Hepatocyte (in vitro differentiated cells): ENCODE measurements around the gene GPR3. TPM values are rescaled to one million over a fixed set of nuclear protein-coding genes. Genes with fewer than 3 reads are reported as not detected.

Experiments
- DNase-seq: peaks from one replicate; pipeline ENCODE4 v3.0.0-alpha.2; 2016; ENCODE audit warnings: low spot score
- H2AFZ ChIP-seq: fragments of 200-600 bp; sonication (generic); 2 replicates; pipeline ENCODE4 v1.6.0; 2016; ENCODE audit warnings: antibody characterized with exemption, mild to moderate bottlenecking
- H3K27ac ChIP-seq: fragments of 200-600 bp; sonication (generic); 2 replicates; pipeline ENCODE4 v1.5.1; 2016; ENCODE audit warnings: mild to moderate bottlenecking
- H3K27me3 ChIP-seq: fragments of 200-600 bp; sonication (generic); 2 replicates; pipeline ENCODE4 v1.6.1; 2016
- H3K36me3 ChIP-seq: fragments of 200-600 bp; sonication (generic); replicated peaks from 2 replicates; pipeline ENCODE4 v1.5.1; 2016; ENCODE audit warnings: low read depth; ENCODE audit not compliant: insufficient read depth
- H3K4me1 ChIP-seq: fragments of 200-600 bp; sonication (generic); 2 replicates; pipeline ENCODE4 v1.5.1; 2016; ENCODE audit warnings: mild to moderate bottlenecking, moderate library complexity; ENCODE audit not compliant: insufficient read depth
- H3K4me2 ChIP-seq: fragments of 200-600 bp; sonication (generic); 2 replicates; pipeline ENCODE4 v1.6.0; 2016
- H3K4me3 ChIP-seq: fragments of 200-600 bp; sonication (generic); 2 replicates; pipeline ENCODE4 v1.5.1; 2016; ENCODE audit warnings: mild to moderate bottlenecking
- H3K79me2 ChIP-seq: fragments of 200-600 bp; sonication (generic); 2 replicates; pipeline ENCODE4 v1.6.0; 2017; ENCODE audit warnings: mild to moderate bottlenecking
- H3K9me2 ChIP-seq: fragments of 200-600 bp; sonication (generic); replicated peaks from 2 replicates; pipeline ENCODE4 v1.6.0; 2017; ENCODE audit warnings: mild to moderate bottlenecking; ENCODE audit not compliant: insufficient read depth
- H3K9me3 ChIP-seq: fragments of 200-600 bp; sonication (generic); 2 replicates; pipeline ENCODE4 v1.5.1; 2016; ENCODE audit warnings: low read depth, mild to moderate bottlenecking
- H4K20me1 ChIP-seq: fragments of 200-600 bp; sonication (generic); 2 replicates; pipeline ENCODE4 v1.6.0; 2016; ENCODE audit warnings: mild to moderate bottlenecking; ENCODE audit not compliant: insufficient read depth, poor library complexity, severe bottlenecking
- EZH2 ChIP-seq: fragments of 200-600 bp; sonication (generic); IDR thresholded peaks from 2 replicates; pipeline ENCODE4 v1.6.1; 2016; ENCODE audit warnings: antibody characterized with exemption, mild to moderate bottlenecking, borderline replicate concordance
- EZH2phosphoT487 ChIP-seq: fragments of 200-600 bp; sonication (generic); IDR thresholded peaks from one replicate; pipeline ENCODE4 v1.6.1; 2018; ENCODE audit warnings: antibody characterized with exemption, mild to moderate bottlenecking, low read depth, moderate library complexity; ENCODE audit not compliant: unreplicated experiment, severe bottlenecking
- WGBS: methylation state at CpG from one replicate; pipeline ENCODE4 v1.1.6; 2016; ENCODE audit warnings: low lambda C conversion rate; ENCODE audit errors: missing lambda C conversion rate; 5-methylcytosine and 5-hydroxymethylcytosine counted together
- polyA plus RNA-seq: library from polyadenylated mRNA; unstranded; fragments of >200 nt; fragmentation: Nextera tagmentation; extraction: Ambion mirVana; gene quantifications from 2 replicates; pipeline ENCODE4 v1.2.1, GENCODE V29; 2016
- total RNA-seq: library from RNA; depleted of rRNA; stranded (reverse); fragments of >200 nt; gene quantifications from 2 replicates; pipeline ENCODE4 v1.2.3, GENCODE V29; 2014
- TF ChIP-seq, protein P1 (sequence below): fragments of 200-600 bp; sonication (generic); IDR thresholded peaks from 2 replicates; pipeline ENCODE4 v1.5.1; 2016; ENCODE audit warnings: antibody characterized with exemption, mild to moderate bottlenecking; ENCODE audit not compliant: poor library complexity

Gene GPR3
- total and polyA plus RNA-seq, 2 experiments from 2014 or later, result 0.47 to 2.2 TPM

GRCh38 chr1:27380766-27381733 lies 11.4 kb upstream of the GPR3 start:
- Histone ChIP-seq H3K36me3 (no peaks in the 10 kb centered on the region), H4K20me1 (no peaks in the 10 kb centered on the region), H3K4me2 (no peak overlapping the region), H3K9me3 (no peaks in the 10 kb centered on the region), H3K79me2 (no peaks in the 10 kb centered on the region), H3K27me3 (no peaks in the 10 kb centered on the region), H3K9me2 (no peaks in the 10 kb centered on the region), H3K4me1 (no peaks in the 10 kb centered on the region), H3K4me3 (no peak overlapping the region), H3K27ac (no peak overlapping the region), H2AFZ (no peak overlapping the region)
- 84% methylated on average over 12 of the region's 12 CpGs for WGBS
- TF ChIP-seq, protein P1, sequence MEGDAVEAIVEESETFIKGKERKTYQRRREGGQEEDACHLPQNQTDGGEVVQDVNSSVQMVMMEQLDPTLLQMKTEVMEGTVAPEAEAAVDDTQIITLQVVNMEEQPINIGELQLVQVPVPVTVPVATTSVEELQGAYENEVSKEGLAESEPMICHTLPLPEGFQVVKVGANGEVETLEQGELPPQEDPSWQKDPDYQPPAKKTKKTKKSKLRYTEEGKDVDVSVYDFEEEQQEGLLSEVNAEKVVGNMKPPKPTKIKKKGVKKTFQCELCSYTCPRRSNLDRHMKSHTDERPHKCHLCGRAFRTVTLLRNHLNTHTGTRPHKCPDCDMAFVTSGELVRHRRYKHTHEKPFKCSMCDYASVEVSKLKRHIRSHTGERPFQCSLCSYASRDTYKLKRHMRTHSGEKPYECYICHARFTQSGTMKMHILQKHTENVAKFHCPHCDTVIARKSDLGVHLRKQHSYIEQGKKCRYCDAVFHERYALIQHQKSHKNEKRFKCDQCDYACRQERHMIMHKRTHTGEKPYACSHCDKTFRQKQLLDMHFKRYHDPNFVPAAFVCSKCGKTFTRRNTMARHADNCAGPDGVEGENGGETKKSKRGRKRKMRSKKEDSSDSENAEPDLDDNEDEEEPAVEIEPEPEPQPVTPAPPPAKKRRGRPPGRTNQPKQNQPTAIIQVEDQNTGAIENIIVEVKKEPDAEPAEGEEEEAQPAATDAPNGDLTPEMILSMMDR, result no peak
- TF ChIP-seq EZH2 (no peak), EZH2phosphoT487 (no peak)
- no peak for DNase-seq

DNA sequence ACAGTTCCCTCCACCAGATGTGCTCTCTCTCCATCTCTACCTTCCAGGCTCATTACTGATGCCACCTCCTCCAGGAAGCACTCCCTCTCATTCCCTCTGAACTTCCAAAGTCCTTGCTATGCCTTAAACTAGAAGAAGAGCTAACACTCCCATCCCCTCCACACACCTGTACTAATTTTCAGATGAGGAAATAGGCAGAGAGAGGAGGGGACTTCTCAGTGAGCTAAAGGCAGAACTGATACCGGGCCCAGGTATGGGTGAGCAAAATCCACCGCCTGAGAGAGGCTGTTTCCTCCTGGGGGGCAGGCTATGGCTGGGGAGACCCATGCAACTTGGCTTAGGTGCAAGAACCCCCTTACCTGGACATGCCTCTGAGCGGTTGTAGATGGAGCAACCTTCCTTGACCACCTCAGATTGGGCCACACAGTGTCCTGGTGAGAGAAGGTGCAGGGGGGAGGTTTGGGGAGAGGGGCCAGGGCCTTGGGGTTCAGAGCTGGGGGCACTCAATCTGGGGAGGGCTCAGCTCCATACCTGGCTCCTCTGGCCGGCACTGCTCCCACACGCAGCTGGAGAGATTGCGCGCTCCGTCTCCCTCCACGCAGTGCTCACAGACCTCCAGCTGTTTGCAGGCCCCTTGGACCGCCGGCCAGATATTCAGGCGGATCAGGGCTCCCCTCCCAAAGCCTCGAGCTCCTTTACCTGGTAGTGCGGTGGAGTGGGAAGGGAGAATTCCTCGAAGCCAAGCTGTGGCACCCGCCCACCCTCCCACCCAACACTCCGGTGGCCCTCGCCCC lies 10.3 kb upstream of the GPR3 start:
- TF ChIP-seq EZH2phosphoT487 (no peak), EZH2 (no peak)
- TF ChIP-seq, protein P1, result no peak
- H3K9me3 ChIP-seq, result no peaks in the 10 kb centered on the region
- WGBS, result 92% methylated on average over 13 of the region's 18 CpGs
- no peak overlapping the region for H3K4me2 ChIP-seq
- H4K20me1 ChIP-seq, result no peaks in the 10 kb centered on the region
- H3K9me2 ChIP-seq, result no peaks in the 10 kb centered on the region
- H3K27ac ChIP-seq, result no peak overlapping the region
- H3K79me2 ChIP-seq, result no peaks in the 10 kb centered on the region
- H3K4me3 ChIP-seq, result no peak overlapping the region
- no peak overlapping the region for H2AFZ ChIP-seq
- no peak for DNase-seq
- no peaks in the 10 kb centered on the region for H3K4me1 ChIP-seq
- no peaks in the 10 kb centered on the region for H3K36me3 ChIP-seq
- no peaks in the 10 kb centered on the region for H3K27me3 ChIP-seq

DNA sequence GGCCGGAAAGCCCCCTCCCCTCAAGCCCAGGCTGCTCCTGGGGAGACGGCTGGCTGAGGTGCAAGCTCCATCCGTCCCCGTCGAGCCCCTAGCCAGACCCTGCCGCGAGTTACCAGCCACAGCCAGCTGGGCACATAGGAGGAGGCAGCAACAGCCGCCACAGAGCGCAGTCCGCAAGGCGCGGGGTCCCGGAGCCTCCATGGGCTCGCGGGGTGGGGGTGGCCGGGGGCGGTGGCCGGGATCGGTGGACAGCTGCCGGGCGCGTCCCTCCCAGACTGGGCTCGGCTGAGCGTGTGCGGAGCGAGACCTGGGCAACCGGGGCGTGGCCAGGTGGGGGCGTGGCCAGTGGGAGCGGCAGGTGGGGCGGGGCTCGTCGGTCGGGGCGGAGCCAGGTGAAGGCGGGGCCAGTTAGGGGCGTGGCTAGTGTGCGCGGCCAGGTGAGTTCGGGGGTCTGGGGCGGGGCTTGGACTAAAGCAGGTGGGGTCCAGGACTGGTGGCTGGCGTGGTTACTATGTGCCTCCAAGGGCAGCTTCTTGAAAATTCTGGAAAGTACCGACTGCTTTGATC lies 9.3 kb upstream of the GPR3 start, which contains the start of gene CD164L2:
Gene CD164L2 (minus strand): TSS at position 295 of the 567 bp plus-strand sequence. CDS start 94 bp downstream, at position 201.
- H3K27ac ChIP-seq, result no peak within 1 kb of the TSS
- 8% methylated on average over 31 of the region's 43 CpGs for WGBS
- no peaks in the 10 kb centered on the region for H3K4me1 ChIP-seq
- no peak within 1 kb of the TSS for H2AFZ ChIP-seq
- peak within 1 kb of the TSS; percentile 74 for H3K4me2 ChIP-seq
- no peaks in the 10 kb centered on the region for H3K79me2 ChIP-seq
- no peaks in the 10 kb centered on the region for H3K36me3 ChIP-seq
- no peaks in the 10 kb centered on the region for H3K27me3 ChIP-seq
- no peaks in the 10 kb centered on the region for H4K20me1 ChIP-seq
- TF ChIP-seq EZH2, result no peak
- TF ChIP-seq EZH2phosphoT487, result no peak
- TF ChIP-seq, protein P1, result no peak
- peak; percentile 84 for DNase-seq
- no peaks in the 10 kb centered on the region for H3K9me3 ChIP-seq
- no peaks in the 10 kb centered on the region for H3K9me2 ChIP-seq
- H3K4me3 ChIP-seq, result no peak within 1 kb of the TSS
